ENCODE measurements around the gene SRCIN1.

SRCIN1 gene

DNA sequence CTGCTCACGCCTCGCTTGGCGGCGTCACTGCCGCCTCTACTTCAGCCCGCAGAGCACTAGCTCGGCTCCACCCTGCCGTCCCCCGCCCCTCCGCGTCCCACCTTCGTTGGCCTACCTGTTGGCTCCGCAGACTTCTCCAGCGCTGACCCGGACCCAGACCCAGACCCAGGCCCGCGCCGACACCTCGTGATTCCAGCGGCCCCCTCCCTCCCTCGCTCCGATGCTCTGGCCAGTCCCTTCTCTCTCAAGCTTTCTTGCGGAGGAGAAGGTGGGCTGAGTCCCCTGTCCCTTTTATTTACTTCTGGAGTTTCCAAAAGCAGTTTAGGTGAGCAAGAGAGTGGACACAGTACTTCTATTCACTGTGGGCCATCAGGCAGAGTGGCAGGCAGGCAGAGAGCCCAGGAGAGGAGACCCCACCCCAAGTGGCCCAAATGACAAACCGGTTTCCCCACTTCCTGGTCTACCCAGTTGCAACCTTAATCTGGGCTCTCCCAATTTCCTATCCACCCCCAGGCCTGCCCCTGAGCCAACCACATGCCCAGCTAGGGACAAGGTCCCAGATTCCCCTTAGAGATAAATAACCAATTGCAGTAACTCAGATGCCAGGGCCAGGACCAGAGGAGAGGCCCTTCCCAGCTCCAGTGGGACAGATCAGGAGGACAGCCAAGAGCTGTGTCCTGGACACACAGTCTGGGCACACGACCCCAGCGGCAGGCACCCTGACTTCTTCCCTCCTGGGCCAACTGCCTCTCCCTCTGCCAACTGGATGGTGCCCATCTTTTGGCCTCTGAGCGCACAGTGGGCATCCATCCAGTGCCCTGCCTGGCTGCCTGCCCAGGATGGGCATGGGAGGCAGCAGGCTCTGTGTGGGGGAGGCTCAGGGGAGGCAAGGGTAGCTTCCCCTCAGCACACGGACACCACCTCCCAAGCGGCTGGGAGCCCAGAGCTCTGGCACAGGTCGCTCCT lies 1.2 kb upstream of the SRCIN1 start:
- DNase-seq (ENCODE audit: insufficient read length, low spot score) (no peak), FAIRE-seq (no peak)
- TF ChIP-seq, protein P1, sequence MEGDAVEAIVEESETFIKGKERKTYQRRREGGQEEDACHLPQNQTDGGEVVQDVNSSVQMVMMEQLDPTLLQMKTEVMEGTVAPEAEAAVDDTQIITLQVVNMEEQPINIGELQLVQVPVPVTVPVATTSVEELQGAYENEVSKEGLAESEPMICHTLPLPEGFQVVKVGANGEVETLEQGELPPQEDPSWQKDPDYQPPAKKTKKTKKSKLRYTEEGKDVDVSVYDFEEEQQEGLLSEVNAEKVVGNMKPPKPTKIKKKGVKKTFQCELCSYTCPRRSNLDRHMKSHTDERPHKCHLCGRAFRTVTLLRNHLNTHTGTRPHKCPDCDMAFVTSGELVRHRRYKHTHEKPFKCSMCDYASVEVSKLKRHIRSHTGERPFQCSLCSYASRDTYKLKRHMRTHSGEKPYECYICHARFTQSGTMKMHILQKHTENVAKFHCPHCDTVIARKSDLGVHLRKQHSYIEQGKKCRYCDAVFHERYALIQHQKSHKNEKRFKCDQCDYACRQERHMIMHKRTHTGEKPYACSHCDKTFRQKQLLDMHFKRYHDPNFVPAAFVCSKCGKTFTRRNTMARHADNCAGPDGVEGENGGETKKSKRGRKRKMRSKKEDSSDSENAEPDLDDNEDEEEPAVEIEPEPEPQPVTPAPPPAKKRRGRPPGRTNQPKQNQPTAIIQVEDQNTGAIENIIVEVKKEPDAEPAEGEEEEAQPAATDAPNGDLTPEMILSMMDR (IDR thresholded peaks at IDR 0.05; ENCODE audit: insufficient read depth, missing control alignments), result no peak

DNA sequence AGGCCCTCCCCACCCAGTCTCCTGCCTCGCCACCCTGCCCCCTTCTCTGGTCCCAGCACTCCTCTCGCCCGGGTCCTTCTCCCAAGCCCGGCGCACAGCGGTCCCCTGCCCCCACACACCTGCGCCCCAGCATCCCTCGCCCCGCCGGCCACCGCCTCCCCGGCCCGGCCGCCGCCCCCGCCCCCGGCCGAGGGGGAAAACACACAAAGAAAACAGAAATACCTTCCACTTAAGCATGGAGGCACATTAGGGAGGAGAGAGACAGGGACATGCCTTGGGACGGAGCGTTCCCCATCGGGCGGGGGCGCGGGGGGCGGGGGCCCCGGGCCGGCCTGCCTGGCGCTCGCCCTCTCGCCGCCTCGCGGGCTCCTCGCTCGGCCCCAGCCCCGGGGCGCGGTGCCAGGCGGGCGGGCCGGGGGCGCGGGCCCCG lies 326 bp downstream of the SRCIN1 start:
- DNase-seq (ENCODE audit: insufficient read length, low spot score) (no peak), FAIRE-seq (no peak)
- TF ChIP-seq, protein P1 (IDR thresholded peaks at IDR 0.05; ENCODE audit: insufficient read depth, missing control alignments), result no peak

DNA sequence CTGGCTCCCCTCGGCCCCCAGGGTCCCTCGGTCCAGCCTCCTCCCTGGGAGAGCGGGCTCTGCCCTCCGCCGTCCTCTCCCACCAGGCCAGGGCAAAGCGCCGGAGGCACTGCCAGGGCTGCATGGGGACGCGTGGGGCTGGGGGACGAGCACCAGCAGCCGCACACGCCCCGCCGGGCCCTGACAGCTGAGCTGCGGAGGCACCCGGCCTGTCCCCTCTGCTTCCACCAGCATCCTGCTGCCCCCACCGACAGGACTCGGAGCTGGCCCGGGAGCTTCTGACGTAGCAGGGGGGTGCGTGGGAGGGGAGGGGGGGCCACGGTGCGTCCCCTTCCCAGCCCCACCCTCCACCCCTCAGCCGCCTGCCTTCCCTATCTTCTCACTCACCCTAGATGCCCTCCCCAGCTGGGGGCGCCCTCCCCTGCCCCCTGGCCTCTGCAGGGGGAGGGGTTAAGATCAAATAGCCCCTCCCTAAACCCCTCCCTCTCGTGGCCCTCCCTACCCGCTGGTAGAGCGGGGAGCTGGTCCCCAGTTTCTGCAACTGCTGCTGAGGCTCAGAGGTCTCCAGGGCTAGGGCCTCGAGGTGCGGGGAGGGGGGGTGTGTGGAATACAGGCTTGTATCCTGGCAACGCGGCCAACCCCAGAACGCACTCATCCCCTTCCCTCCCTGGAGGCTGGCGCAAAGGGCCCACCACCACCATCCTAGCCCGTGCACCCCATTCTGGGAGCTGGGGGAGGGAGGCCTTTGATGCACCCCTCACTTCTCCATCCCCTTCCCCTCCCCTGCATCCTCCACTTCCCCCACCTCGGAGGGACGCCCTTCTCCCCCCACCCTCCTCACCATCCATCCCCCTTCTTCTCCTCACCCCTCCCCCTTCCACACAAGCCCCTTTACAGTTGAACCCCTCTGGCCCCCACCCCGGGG lies 1.0 kb downstream of the SRCIN1 start:
- FAIRE-seq, result no peak
- TF ChIP-seq, protein P1 (IDR thresholded peaks at IDR 0.05; ENCODE audit: insufficient read depth, missing control alignments), result no peak

DNA sequence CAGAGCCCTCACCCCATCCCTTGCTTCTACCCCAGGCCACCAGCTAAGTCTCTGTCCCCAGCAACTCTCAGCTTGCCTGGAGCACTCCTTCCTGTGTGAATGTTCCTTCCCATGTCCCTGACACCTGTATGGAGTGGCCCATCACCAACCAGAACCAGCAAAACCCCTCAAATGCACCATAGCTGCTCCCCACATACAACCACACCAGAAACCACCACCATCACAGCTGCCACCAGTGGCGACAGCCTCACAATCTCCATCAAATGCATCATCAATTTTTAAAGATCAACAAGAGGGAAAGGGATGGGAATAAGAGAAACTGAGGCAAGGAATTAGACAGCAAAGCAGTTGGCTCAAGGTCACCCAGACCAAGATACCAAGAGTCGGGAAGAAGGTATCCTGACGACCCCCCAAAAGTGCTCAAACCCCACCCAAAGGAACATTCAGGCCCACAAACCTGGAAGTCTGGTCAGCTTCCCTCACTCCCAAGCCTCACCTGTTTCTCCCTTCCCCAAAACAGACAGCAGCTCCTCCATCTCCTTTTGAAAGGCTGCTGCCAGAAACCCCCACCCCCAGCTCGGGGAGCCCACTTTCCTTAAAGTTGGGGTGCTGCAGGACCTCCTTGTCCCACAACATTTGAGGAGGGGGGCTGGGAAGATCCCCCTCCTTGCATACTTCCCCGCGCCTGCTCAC lies 1.8 kb downstream of the SRCIN1 start:
- FAIRE-seq, result no peak
- TF ChIP-seq, protein P1 (IDR thresholded peaks at IDR 0.05; ENCODE audit: insufficient read depth, missing control alignments), result no peak
- DNase-seq (ENCODE audit: insufficient read length, low spot score), result no peak

More for the DNA sequence above, 1.0 kb downstream of the SRCIN1 start:
- DNase-seq (ENCODE audit: insufficient read length, low spot score), result no peak

DNA sequence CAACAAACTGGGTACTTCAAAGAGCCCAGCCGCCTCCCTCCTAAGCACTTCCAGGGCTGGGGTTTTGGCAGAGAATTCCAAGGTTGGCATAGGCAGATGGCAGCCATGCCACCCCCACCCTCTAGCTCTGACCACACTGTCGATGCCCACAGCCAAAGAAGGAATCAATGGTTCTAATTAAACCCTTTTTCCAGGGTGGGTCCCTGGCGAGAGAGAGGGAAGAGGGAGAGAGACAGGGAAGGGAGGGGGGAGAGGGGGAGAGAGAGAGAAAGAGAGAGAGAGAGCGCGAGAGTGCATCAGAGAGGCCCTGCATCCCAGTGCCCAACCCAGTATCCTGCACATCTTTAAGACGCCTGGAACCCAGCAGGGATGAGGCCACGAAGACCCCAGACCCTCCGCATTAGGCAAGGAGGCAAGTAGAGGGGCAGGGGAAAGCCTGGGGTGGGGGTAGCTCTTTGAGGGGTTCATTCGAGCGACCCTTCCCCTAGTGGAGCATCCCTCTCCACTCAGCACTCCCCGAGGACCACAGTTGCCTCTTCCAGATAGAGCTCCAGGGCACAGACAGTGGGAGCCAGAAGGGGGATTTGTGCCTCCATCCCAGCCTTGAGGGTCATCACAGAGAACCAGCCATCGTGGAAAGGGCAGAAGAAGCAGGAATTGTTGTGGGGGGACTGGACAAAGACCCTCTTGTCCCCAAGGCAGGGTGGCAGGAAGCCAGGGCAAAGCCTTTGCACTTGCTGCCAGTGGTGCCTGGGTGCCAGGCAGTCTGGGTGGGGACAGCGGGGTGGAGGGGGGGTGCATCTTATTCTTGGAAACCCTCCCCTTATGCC lies 2.6 kb downstream of the SRCIN1 start:
- FAIRE-seq (no peak), DNase-seq (ENCODE audit: insufficient read length, low spot score) (no peak)
- TF ChIP-seq, protein P1 (IDR thresholded peaks at IDR 0.05; ENCODE audit: insufficient read depth, missing control alignments), result no peak

DNA sequence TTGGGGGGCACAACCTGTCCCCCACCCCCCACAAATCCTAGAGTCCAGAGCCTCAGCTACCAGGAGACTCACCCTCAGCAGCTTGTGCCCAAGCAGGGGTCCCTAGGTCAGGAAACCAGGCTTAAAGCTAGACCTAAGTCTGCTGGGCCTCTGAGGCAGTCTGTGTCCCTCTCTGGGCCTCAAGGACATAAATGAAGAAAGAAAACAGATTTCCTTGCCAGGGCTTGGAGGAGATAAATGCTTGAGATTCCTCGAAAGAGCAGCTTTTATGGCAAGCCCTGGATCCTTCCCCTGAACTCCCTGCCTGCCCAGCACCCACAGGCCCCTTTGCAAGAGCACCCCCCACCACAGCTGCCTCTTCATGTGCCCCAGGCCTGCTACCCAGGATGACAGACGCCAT lies 3.3 kb downstream of the SRCIN1 start:
- TF ChIP-seq, protein P1 (IDR thresholded peaks at IDR 0.05; ENCODE audit: insufficient read depth, missing control alignments), result no peak
- FAIRE-seq (no peak), DNase-seq (ENCODE audit: insufficient read length, low spot score) (no peak)
